ENCODE measurements around the gene ADGRG3. TPM values are rescaled to one million over a fixed set of nuclear protein-coding genes. Genes with fewer than 3 reads are reported as not detected.

ADGRG3 gene
- total and polyA plus RNA-seq, 2 of the 13 experiments (the other 11 are each of a cell fraction or from before 2014, with no cell fraction given): 2.7 to 11.8 TPM

GRCh38 chr16:57736419-57737351 is 68.6 kb downstream of the ADGRG3 start (continued):
- TF ChIP-seq U2AF2 (IDR thresholded peaks at IDR 0.05; ENCODE audit: low read depth, low read length) (no peak), ZNF781 (CRISPR knock-in tag; IDR thresholded peaks at IDR 0.05; ENCODE audit: borderline replicate concordance, not compliant biosample characterization) (no peak), ZNF441 (CRISPR knock-in tag; IDR thresholded peaks at IDR 0.05; ENCODE audit: borderline replicate concordance) (no peak), PTBP1 (IDR thresholded peaks at IDR 0.05; ENCODE audit: low read depth, low read length, poor library complexity, severe bottlenecking) (no peak), ZSCAN22 (CRISPR knock-in tag; IDR thresholded peaks at IDR 0.05) (no peak), ZNF768 (CRISPR knock-in tag; IDR thresholded peaks at IDR 0.05) (no peak), HMGA1 (CRISPR knock-in tag; conservative IDR thresholded peaks at IDR 0.05) (no peak), ZNF318 (CRISPR knock-in tag; IDR thresholded peaks at IDR 0.05) (no peak), ZNF747 (CRISPR knock-in tag; IDR thresholded peaks at IDR 0.05; ENCODE audit: borderline replicate concordance) (0 out of 2 replicates have a peak, but pooled peaks have one; percentile 28)
- TF ChIP-seq, protein P1, sequence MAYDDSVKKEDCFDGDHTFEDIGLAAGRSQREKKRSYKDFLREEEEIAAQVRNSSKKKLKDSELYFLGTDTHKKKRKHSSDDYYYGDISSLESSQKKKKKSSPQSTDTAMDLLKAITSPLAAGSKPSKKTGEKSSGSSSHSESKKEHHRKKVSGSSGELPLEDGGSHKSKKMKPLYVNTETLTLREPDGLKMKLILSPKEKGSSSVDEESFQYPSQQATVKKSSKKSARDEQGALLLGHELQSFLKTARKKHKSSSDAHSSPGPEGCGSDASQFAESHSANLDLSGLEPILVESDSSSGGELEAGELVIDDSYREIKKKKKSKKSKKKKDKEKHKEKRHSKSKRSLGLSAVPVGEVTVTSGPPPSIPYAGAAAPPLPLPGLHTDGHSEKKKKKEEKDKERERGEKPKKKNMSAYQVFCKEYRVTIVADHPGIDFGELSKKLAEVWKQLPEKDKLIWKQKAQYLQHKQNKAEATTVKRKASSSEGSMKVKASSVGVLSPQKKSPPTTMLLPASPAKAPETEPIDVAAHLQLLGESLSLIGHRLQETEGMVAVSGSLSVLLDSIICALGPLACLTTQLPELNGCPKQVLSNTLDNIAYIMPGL (CRISPR knock-in tag; IDR thresholded peaks at IDR 0.05; ENCODE audit: borderline replicate concordance in 1 of 2, low read depth in 1 of 2): 0 out of 4 replicates have a peak, but pooled peaks of 1 of the 2 experiments have one; percentile 22
- TF ChIP-seq, protein P2, sequence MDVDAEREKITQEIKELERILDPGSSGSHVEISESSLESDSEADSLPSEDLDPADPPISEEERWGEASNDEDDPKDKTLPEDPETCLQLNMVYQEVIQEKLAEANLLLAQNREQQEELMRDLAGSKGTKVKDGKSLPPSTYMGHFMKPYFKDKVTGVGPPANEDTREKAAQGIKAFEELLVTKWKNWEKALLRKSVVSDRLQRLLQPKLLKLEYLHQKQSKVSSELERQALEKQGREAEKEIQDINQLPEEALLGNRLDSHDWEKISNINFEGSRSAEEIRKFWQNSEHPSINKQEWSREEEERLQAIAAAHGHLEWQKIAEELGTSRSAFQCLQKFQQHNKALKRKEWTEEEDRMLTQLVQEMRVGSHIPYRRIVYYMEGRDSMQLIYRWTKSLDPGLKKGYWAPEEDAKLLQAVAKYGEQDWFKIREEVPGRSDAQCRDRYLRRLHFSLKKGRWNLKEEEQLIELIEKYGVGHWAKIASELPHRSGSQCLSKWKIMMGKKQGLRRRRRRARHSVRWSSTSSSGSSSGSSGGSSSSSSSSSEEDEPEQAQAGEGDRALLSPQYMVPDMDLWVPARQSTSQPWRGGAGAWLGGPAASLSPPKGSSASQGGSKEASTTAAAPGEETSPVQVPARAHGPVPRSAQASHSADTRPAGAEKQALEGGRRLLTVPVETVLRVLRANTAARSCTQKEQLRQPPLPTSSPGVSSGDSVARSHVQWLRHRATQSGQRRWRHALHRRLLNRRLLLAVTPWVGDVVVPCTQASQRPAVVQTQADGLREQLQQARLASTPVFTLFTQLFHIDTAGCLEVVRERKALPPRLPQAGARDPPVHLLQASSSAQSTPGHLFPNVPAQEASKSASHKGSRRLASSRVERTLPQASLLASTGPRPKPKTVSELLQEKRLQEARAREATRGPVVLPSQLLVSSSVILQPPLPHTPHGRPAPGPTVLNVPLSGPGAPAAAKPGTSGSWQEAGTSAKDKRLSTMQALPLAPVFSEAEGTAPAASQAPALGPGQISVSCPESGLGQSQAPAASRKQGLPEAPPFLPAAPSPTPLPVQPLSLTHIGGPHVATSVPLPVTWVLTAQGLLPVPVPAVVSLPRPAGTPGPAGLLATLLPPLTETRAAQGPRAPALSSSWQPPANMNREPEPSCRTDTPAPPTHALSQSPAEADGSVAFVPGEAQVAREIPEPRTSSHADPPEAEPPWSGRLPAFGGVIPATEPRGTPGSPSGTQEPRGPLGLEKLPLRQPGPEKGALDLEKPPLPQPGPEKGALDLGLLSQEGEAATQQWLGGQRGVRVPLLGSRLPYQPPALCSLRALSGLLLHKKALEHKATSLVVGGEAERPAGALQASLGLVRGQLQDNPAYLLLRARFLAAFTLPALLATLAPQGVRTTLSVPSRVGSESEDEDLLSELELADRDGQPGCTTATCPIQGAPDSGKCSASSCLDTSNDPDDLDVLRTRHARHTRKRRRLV (CRISPR knock-in tag; IDR thresholded peaks at IDR 0.05): no peak

Measured in HepG2 (cell line).